Vagina (tissue), 2 donors: ENCODE results near the gene ACSM2B. TPM values are rescaled to one million over a fixed set of nuclear protein-coding genes. Genes with fewer than 3 reads are reported as not detected.

Experiments used
- DNase-seq, 2 donors: peaks; one replicate each; pipeline ENCODE4 v3.0.0-alpha.2; 2017; ENCODE audit errors: extremely low spot score in 2 of 2
- H3K27ac ChIP-seq: fragments of 200-600 bp; sonication (generic); one replicate; pipeline ENCODE4 v1.5.1; 2019
- H3K27me3 ChIP-seq: fragments of 200-600 bp; sonication (generic); one replicate; pipeline ENCODE4 v1.5.1; 2019
- H3K36me3 ChIP-seq, 2 donors: fragments of 200-600 bp; sonication (generic); one replicate each; pipeline ENCODE4 v1.5.1; 2017 to 2019
- H3K4me1 ChIP-seq: fragments of 200-600 bp; sonication (generic); one replicate; pipeline ENCODE4 v1.5.1; 2019
- H3K4me3 ChIP-seq, 2 donors: fragments of 200-600 bp; sonication (generic); 1 replicate in 1 of 2; 2 replicates in 1 of 2; pipeline ENCODE4 v1.5.1; 2016 to 2019
- H3K9me3 ChIP-seq: fragments of 200-600 bp; sonication (generic); one replicate; pipeline ENCODE4 v1.5.1; 2019
- POLR2A ChIP-seq, 2 donors: fragments of 450-650 bp; IDR thresholded peaks; one replicate each; pipeline ENCODE4 v1.6.1; 2017; ENCODE audit warnings: antibody characterized with exemption in 2 of 2, mild to moderate bottlenecking in 2 of 2, moderate library complexity in 2 of 2
- POLR2AphosphoS5 ChIP-seq, 2 donors: sonication (generic); formaldehyde crosslinking; IDR thresholded peaks; one replicate each; pipeline ENCODE4 v1.9.0; 2017; ENCODE audit warnings: antibody characterized with exemption in 2 of 2, mild to moderate bottlenecking in 2 of 2, low read depth in 1 of 2; ENCODE audit not compliant: insufficient read depth in 1 of 2
- intact Hi-C: fragments of 100-400 bp; cut with DNase I; formaldehyde crosslinking; loops from one replicate; pipeline ENCODE4 v1.15.1; 2023
- total RNA-seq: library from RNA; depleted of rRNA; stranded (reverse); fragments of >200 nt; gene quantifications from one replicate; pipeline ENCODE4 v1.2.3, GENCODE V29; 2016
- TF ChIP-seq, protein P1 (sequence below), 3 experiments: fragments of 450-650 bp in 2 of 3; fragments of 200-600 bp in 1 of 3; sonication (generic) in 1 of 3; IDR thresholded peaks; one replicate each; pipeline ENCODE4 v1.5.1; 2017 to 2019; ENCODE audit warnings: antibody characterized with exemption in 3 of 3, mild to moderate bottlenecking in 2 of 3, moderate library complexity in 2 of 3

The ACSM2B gene
- total RNA-seq, 1 donor from 2014 or later, result not detected

DNA sequence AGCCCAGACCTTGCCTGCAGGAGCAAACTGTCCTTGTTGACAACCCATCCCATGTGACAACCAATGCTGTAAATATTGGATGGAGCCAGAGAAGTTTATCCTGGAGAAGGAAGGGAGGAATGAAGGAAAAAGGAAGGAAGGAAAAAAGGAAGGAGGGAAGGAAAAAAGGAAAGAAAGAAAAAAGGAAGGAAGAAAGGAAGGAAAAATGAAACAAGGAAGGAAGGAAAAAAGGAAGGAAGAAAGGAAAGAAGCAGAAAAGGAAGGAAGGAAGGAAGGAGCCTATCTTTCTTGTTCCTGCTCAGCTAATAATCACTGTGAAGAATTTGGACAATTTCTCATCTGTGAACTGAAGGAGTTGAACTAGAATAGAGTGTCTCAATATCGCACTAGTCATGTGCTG lies 56.1 kb downstream of the ACSM2B start:
- DNase-seq, result no peak
- H3K9me3 ChIP-seq, result no peaks in the 10 kb centered on the region
- H3K27ac ChIP-seq, result no peak overlapping the region
- TF ChIP-seq, protein P1, sequence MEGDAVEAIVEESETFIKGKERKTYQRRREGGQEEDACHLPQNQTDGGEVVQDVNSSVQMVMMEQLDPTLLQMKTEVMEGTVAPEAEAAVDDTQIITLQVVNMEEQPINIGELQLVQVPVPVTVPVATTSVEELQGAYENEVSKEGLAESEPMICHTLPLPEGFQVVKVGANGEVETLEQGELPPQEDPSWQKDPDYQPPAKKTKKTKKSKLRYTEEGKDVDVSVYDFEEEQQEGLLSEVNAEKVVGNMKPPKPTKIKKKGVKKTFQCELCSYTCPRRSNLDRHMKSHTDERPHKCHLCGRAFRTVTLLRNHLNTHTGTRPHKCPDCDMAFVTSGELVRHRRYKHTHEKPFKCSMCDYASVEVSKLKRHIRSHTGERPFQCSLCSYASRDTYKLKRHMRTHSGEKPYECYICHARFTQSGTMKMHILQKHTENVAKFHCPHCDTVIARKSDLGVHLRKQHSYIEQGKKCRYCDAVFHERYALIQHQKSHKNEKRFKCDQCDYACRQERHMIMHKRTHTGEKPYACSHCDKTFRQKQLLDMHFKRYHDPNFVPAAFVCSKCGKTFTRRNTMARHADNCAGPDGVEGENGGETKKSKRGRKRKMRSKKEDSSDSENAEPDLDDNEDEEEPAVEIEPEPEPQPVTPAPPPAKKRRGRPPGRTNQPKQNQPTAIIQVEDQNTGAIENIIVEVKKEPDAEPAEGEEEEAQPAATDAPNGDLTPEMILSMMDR (IDR thresholded peaks at IDR 0.05), result no peak
- TF ChIP-seq POLR2A (IDR thresholded peaks at IDR 0.05) (no peak), POLR2AphosphoS5 (IDR thresholded peaks at IDR 0.05; ENCODE audit: insufficient read depth in 1 of 2, low read depth in 1 of 2) (no peak)
- H3K27me3 ChIP-seq, result no peaks in the 10 kb centered on the region
- no peak overlapping the region for H3K4me3 ChIP-seq
- intact Hi-C loops, result no loop called here
- no peaks in the 10 kb centered on the region for H3K36me3 ChIP-seq
- no peaks in the 10 kb centered on the region for H3K4me1 ChIP-seq

DNA sequence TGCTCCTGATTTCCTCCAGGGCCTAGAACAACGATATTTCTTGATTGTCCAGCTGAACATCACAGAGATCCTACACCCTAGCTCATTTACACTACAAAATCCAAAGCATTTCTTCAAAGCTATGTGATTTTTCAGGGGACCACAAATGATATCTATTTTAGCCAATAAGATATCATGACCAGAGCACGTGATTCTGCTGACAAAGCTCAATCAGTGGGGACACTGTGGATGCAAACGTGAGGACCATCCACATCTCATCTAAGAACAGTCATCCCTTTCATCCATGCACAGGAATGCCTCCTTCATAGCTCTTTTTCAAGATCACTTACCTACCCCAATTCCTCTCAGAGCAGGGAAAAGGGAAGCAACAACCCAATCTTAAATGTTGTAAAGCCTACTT lies 56.9 kb downstream of the ACSM2B start:
- H3K36me3 ChIP-seq, result no peaks in the 10 kb centered on the region
- no peaks in the 10 kb centered on the region for H3K27me3 ChIP-seq
- no peak overlapping the region for H3K27ac ChIP-seq
- DNase-seq, result no peak
- no peak overlapping the region for H3K4me3 ChIP-seq
- TF ChIP-seq POLR2AphosphoS5 (IDR thresholded peaks at IDR 0.05; ENCODE audit: insufficient read depth in 1 of 2, low read depth in 1 of 2) (no peak), POLR2A (IDR thresholded peaks at IDR 0.05) (no peak)
- TF ChIP-seq, protein P1 (IDR thresholded peaks at IDR 0.05), result no peak
- H3K4me1 ChIP-seq, result no peaks in the 10 kb centered on the region
- intact Hi-C loops, result no loop called here
- H3K9me3 ChIP-seq, result no peaks in the 10 kb centered on the region

DNA sequence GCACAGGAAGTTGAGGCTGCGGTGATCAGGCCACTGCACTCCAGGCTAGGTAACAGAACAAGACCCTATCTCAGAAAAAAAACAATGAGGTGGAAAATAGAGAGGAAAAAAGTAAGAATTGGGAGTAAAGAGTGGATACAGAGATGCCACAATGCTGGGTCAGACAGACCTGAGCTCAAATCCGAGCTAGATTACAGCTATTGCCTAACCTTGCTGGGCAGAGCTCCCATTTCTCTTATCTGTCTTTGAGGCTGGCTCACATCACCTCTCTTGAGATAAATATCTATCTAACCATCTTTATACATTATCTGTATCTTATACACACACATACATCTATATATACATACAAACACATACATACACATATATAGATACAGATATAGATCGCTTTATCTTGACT lies 59.0 kb downstream of the ACSM2B start:
- Histone ChIP-seq H3K4me1 (no peaks in the 10 kb centered on the region), H3K4me3 (no peak overlapping the region), H3K9me3 (no peaks in the 10 kb centered on the region), H3K27ac (no peak overlapping the region), H3K27me3 (no peaks in the 10 kb centered on the region), H3K36me3 (no peaks in the 10 kb centered on the region)
- intact Hi-C loops, result no loop called here
- TF ChIP-seq, protein P1 (IDR thresholded peaks at IDR 0.05), result no peak
- TF ChIP-seq POLR2AphosphoS5 (IDR thresholded peaks at IDR 0.05; ENCODE audit: insufficient read depth in 1 of 2, low read depth in 1 of 2), result no peak
- TF ChIP-seq POLR2A (IDR thresholded peaks at IDR 0.05), result no peak
- no peak for DNase-seq

DNA sequence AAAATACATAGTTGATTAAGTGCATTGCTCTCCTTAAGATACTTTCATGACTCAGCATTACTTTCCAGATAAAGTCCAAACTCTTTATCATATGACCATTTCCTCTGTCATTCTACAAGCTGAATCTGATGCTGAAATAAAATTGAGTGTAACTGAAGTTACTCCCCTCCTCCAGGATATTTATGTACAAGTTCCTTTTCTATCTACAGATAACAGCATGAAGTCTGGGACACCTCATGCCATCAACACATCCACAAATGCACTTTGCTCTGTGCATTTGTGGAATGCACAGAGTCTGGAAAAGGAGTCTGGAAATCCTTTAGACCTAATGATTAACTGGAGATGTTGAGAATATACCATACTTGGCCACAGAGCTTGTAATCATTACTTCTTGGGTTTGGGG lies 60.5 kb downstream of the ACSM2B start:
- H3K9me3 ChIP-seq, result no peaks in the 10 kb centered on the region
- H3K4me3 ChIP-seq, result no peak overlapping the region
- intact Hi-C loops, result no loop called here
- no peaks in the 10 kb centered on the region for H3K36me3 ChIP-seq
- H3K4me1 ChIP-seq, result no peaks in the 10 kb centered on the region
- H3K27ac ChIP-seq, result no peak overlapping the region
- no peaks in the 10 kb centered on the region for H3K27me3 ChIP-seq
- no peak for DNase-seq
- TF ChIP-seq POLR2AphosphoS5 (IDR thresholded peaks at IDR 0.05; ENCODE audit: insufficient read depth in 1 of 2, low read depth in 1 of 2) (no peak), POLR2A (IDR thresholded peaks at IDR 0.05) (no peak)
- TF ChIP-seq, protein P1 (IDR thresholded peaks at IDR 0.05), result no peak

GRCh38 chr16:20510323-20510722 lies 65.8 kb downstream of the ACSM2B start:
- intact Hi-C loops, result no loop called here
- no peak overlapping the region for H3K4me3 ChIP-seq
- no peak overlapping the region for H3K27ac ChIP-seq
- H3K9me3 ChIP-seq, result no peaks in the 10 kb centered on the region
- no peak for DNase-seq
- TF ChIP-seq POLR2AphosphoS5 (IDR thresholded peaks at IDR 0.05; ENCODE audit: insufficient read depth in 1 of 2, low read depth in 1 of 2) (no peak), POLR2A (IDR thresholded peaks at IDR 0.05) (no peak)
- TF ChIP-seq, protein P1 (IDR thresholded peaks at IDR 0.05), result no peak
- no peaks in the 10 kb centered on the region for H3K4me1 ChIP-seq
- no peaks in the 10 kb centered on the region for H3K27me3 ChIP-seq
- no peaks in the 10 kb centered on the region for H3K36me3 ChIP-seq
